HCT116 (cell line): ENCODE results near the gene GABRA4. TPM values are rescaled to one million over a fixed set of nuclear protein-coding genes. Genes with fewer than 3 reads are reported as not detected.

Experiments
- ATAC-seq: fragments of 200-7000 bp; cut with Tn5 transposase; 2 replicates; pipeline ENCODE4 v1.9.1; 2020; ENCODE audit warnings: mild to moderate bottlenecking, moderate library complexity
- BruUV-seq: library from RNA; stranded (reverse); fragments of 400-500 nt; replicated peaks from 2 replicates; lab custom pipeline; 2021; lab: Mats Ljungman, UMichigan
- CTCF ChIA-PET: fragments of 300-600 bp; sonication (Branson Sonifier 250); formaldehyde crosslinking; loops from one replicate; lab custom pipeline; 2021; ENCODE audit warnings: antibody characterized with exemption; lab: Charles Lee
- POLR2A ChIA-PET: fragments of 300-600, 350-600 bp; sonication (Branson Sonifier 250); formaldehyde crosslinking; loops from one replicate; lab custom pipeline; 2021; ENCODE audit warnings: antibody characterized with exemption; lab: Charles Lee
- RAD21 ChIA-PET, 2 experiments: fragments of 300-600 bp; sonication (Branson Sonifier 250); formaldehyde crosslinking; loops; one replicate each; lab custom pipeline; 2023; ENCODE audit warnings: low total read pairs in 2 of 2; ENCODE audit not compliant: uncharacterized antibody in 2 of 2, unreplicated experiment in 2 of 2, low non-redundant PET in 1 of 2; lab: Charles Lee
- DNase-seq: peaks from one replicate; pipeline ENCODE4 v3.0.0-alpha.2; 2010; ENCODE audit warnings: low read depth, low spot score
- H2AFZ ChIP-seq: fragments of 200-600 bp; shearing (Covaris generic), sonication (generic); 2 replicates; pipeline ENCODE4 v1.6.1; 2017; ENCODE audit warnings: low read depth, mixed run types, mixed read lengths, antibody characterized with exemption, low read length; ENCODE audit not compliant: poor library complexity, severe bottlenecking
- H3K27ac ChIP-seq: 2 replicates; pipeline ENCODE4 v1.5.1; 2012; ENCODE audit warnings: low read depth, low read length
- H3K27me3 ChIP-seq: fragments of 200-600 bp; sonication (generic); 2 replicates; pipeline ENCODE4 v1.6.1; 2016; ENCODE audit warnings: mixed run types, low read length, mixed read lengths; ENCODE audit not compliant: insufficient read depth
- H3K36me3 ChIP-seq, 2 experiments: fragments of 200-500 bp in 1 of 2; fragments of 200-600 bp in 1 of 2; sonication (Bioruptor generic) in 1 of 2; sonication (generic) in 1 of 2; 2 replicates each; pipeline versions ENCODE4 v1.5.1 to v1.6.1; 2014 to 2016; ENCODE audit warnings: low read length in 2 of 2, inconsistent platforms in 1 of 2, mixed read lengths in 1 of 2, mixed run types in 1 of 2; ENCODE audit not compliant: insufficient read depth in 2 of 2, control insufficient read depth in 1 of 2
- H3K4me1 ChIP-seq, 2 experiments: fragments of 200-600 bp in 1 of 2; sonication (generic) in 1 of 2; 2 replicates each; pipeline versions ENCODE4 v1.5.1 to v1.6.1; 2012 to 2017; ENCODE audit warnings: low read length in 2 of 2, inconsistent platforms in 1 of 2, mild to moderate bottlenecking in 1 of 2, mixed read lengths in 1 of 2, mixed run types in 1 of 2, moderate library complexity in 1 of 2; ENCODE audit not compliant: insufficient read depth in 2 of 2, control insufficient read depth in 1 of 2
- H3K4me2 ChIP-seq: fragments of 200-600 bp; sonication (generic); 2 replicates; pipeline ENCODE4 v1.6.1; 2017; ENCODE audit warnings: mixed run types, low read length, mixed read lengths
- H3K4me3 ChIP-seq, 2 experiments: fragments of 200-600 bp in 1 of 2; sonication (generic) in 1 of 2; replicated peaks in 1 of 2; 2 replicates each; pipeline ENCODE4 v1.5.1; 2011 to 2016; ENCODE audit warnings: low read length in 2 of 2, control low read depth in 1 of 2, low read depth in 1 of 2, mild to moderate bottlenecking in 1 of 2, mixed read lengths in 1 of 2, mixed run types in 1 of 2
- H3K79me2 ChIP-seq: fragments of 200-600 bp; sonication (generic); 2 replicates; pipeline ENCODE4 v1.6.1; 2017; ENCODE audit warnings: mild to moderate bottlenecking, mixed run types, low read length, moderate library complexity, mixed read lengths; ENCODE audit not compliant: insufficient read depth
- H3K9ac ChIP-seq: fragments of 200-600 bp; sonication (generic); 2 replicates; pipeline ENCODE4 v1.6.1; 2016; ENCODE audit warnings: low read length, mixed read lengths
- H3K9me2 ChIP-seq: fragments of 200-600 bp; sonication (generic), shearing (Covaris generic); 2 replicates; pipeline ENCODE4 v1.6.1; 2017; ENCODE audit warnings: mixed run types, mild to moderate bottlenecking, moderate library complexity; ENCODE audit not compliant: insufficient read depth
- H3K9me3 ChIP-seq, 2 experiments: fragments of 200-500 bp in 1 of 2; fragments of 200-600 bp in 1 of 2; sonication (Bioruptor generic) in 1 of 2; sonication (generic) in 1 of 2; 2 replicates each; pipeline ENCODE4 v1.6.1; 2014 to 2017; ENCODE audit warnings: low read length in 2 of 2, mixed read lengths in 2 of 2, inconsistent platforms in 1 of 2, low read depth in 1 of 2, mild to moderate bottlenecking in 1 of 2, mixed run types in 1 of 2, moderate library complexity in 1 of 2; ENCODE audit not compliant: control insufficient read depth in 1 of 2, insufficient read depth in 1 of 2
- H4K20me1 ChIP-seq: fragments of 200-600 bp; sonication (generic), shearing (Covaris generic); 2 replicates; pipeline ENCODE4 v1.6.1; 2017; ENCODE audit warnings: mixed run types, mild to moderate bottlenecking, moderate library complexity; ENCODE audit not compliant: insufficient read depth
- CBX3 ChIP-seq: IDR thresholded peaks from 2 replicates; pipeline ENCODE4 v1.6.1; 2012; ENCODE audit warnings: low read depth
- EGR1 ChIP-seq: IDR thresholded peaks from 2 replicates; pipeline ENCODE4 v1.6.1; 2012; ENCODE audit warnings: low read depth
- ELF1 ChIP-seq: IDR thresholded peaks from 2 replicates; pipeline ENCODE4 v1.6.1; 2012; ENCODE audit warnings: low read depth, borderline replicate concordance
- EZH2 ChIP-seq: fragments of 200-600 bp; sonication (generic); IDR thresholded peaks from 2 replicates; pipeline ENCODE4 v1.6.1; 2017; ENCODE audit warnings: antibody characterized with exemption, mixed run types
- EZH2phosphoT487 ChIP-seq: fragments of 200-600 bp; IDR thresholded peaks from 2 replicates; pipeline ENCODE4 v1.6.1; 2018; ENCODE audit warnings: antibody characterized with exemption, borderline replicate concordance
- FOSL1 ChIP-seq: IDR thresholded peaks from 2 replicates; pipeline ENCODE4 v1.6.1; 2012; ENCODE audit warnings: low read depth
- JUND ChIP-seq: IDR thresholded peaks from 2 replicates; pipeline ENCODE4 v1.6.1; 2012
- POLR2A ChIP-seq: IDR thresholded peaks from 2 replicates; pipeline ENCODE4 v1.7.0; 2011; ENCODE audit warnings: borderline replicate concordance; ENCODE audit not compliant: insufficient read depth, insufficient read length; ENCODE audit errors: extremely low read depth
- RAD21 ChIP-seq: IDR thresholded peaks from 2 replicates; pipeline ENCODE4 v1.6.1; 2012; ENCODE audit warnings: low read depth, mild to moderate bottlenecking
- SIN3A ChIP-seq: IDR thresholded peaks from 2 replicates; pipeline ENCODE4 v1.6.1; 2012; ENCODE audit warnings: low read depth
- TCF7L2 ChIP-seq: IDR thresholded peaks from 2 replicates; pipeline ENCODE4 v1.7.0; 2011; ENCODE audit warnings: borderline replicate concordance, inconsistent platforms; ENCODE audit not compliant: insufficient read depth, insufficient read length; ENCODE audit errors: extremely low read depth
- YY1 ChIP-seq: IDR thresholded peaks from 2 replicates; pipeline ENCODE4 v1.6.1; 2011; ENCODE audit warnings: low read length, low read depth, moderate library complexity, mild to moderate bottlenecking; ENCODE audit not compliant: insufficient replicate concordance; ENCODE audit errors: extremely low read depth
- ZFX ChIP-seq: fragments of 450-650 bp; IDR thresholded peaks from 2 replicates; pipeline ENCODE4 v1.6.1; 2017
- ZNF274 ChIP-seq: fragments of 200-500 bp; sonication (Bioruptor generic); IDR thresholded peaks from 2 replicates; pipeline ENCODE4 v1.6.1; 2014; ENCODE audit warnings: mild to moderate bottlenecking, low read depth, low read length, inconsistent platforms
- intact Hi-C: fragments of 100-400 bp; cut with micrococcal nuclease; formaldehyde crosslinking; loops from 2 replicates; pipeline ENCODE4 v1.10.0; 2022
- total RNA-seq: library from RNA; stranded (reverse); gene quantifications from one replicate; pipeline ENCODE4 v1.2.1, GENCODE V29; 2021; ENCODE audit not compliant: unreplicated experiment
- TF ChIP-seq, protein P1 (sequence below): IDR thresholded peaks from 2 replicates; pipeline ENCODE4 v1.6.1; 2011; ENCODE audit warnings: mild to moderate bottlenecking, low read length, moderate library complexity; ENCODE audit not compliant: insufficient replicate concordance; ENCODE audit errors: extremely low read depth
- TF ChIP-seq, protein P2 (sequence below), 3 experiments: fragments of 200-600 bp in 1 of 3; sonication (generic) in 1 of 3; IDR thresholded peaks in 2 of 3; conservative IDR thresholded peaks in 1 of 3; 2 replicates each; pipeline ENCODE4 v1.5.1; 2012 to 2017; ENCODE audit warnings: low read depth in 2 of 3, low read length in 2 of 3, antibody characterized with exemption in 1 of 3, borderline replicate concordance in 1 of 3, control low read depth in 1 of 3, mild to moderate bottlenecking in 1 of 3, mixed read lengths in 1 of 3, mixed run types in 1 of 3, moderate library complexity in 1 of 3; ENCODE audit not compliant: insufficient read depth in 1 of 3
- TF ChIP-seq, protein P3 (sequence below): IDR thresholded peaks from 2 replicates; pipeline ENCODE4 v1.6.1; 2012; ENCODE audit warnings: low read depth
- TF ChIP-seq, protein P4 (sequence below): IDR thresholded peaks from 2 replicates; pipeline ENCODE4 v1.6.1; 2012
- TF ChIP-seq, protein P5 (sequence below): IDR thresholded peaks from 2 replicates; pipeline ENCODE4 v1.6.1; 2012

The GABRA4 gene
- total RNA-seq, 1 experiment from 2014 or later = not detected

DNA sequence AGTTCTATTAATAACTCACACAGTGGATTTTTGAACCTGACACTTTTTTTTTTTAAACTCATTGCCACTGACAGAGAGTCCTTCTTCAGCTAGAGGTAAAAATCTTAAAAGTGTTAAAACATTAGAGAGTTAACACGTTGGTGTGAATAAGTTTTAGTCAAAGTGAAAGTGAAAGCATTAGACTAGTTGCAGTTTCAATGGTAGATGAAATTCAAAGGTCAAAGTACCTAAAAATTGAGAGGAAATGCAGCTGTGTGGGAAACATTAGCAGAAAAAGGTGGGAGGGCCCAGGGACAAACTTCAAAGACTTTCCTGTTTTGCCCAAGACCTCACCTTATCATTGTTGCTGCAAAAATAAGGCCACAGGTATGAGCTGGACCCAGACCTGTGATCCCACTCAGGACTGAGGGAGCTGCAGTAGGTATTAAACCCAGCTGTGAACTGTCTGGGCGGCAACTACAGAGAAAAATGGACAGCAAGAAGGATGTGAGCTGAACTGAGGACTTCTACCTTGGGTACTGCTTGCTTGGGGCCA is 17.6 kb upstream of the GABRA4 start:
- Histone ChIP-seq H2AFZ (no peak overlapping the region), H3K9me3 (0 out of 4 replicates have a peak, but pooled peaks cover 0 to 3% of the 10 kb centered on the region in 2 experiments), H3K27me3 (no peaks in the 10 kb centered on the region), H3K9ac (no peak overlapping the region), H3K4me3 (no peak overlapping the region), H3K27ac (no peak overlapping the region), H3K79me2 (no peaks in the 10 kb centered on the region), H3K4me1 (no peaks in the 10 kb centered on the region), H3K36me3 (no peaks in the 10 kb centered on the region), H3K9me2 (no peaks in the 10 kb centered on the region), H4K20me1 (no peaks in the 10 kb centered on the region), H3K4me2 (no peak overlapping the region)
- no peak for DNase-seq
- no TSS peak for BruUV-seq
- ChIA-PET CTCF (no interaction called here), RAD21 (no interaction called here), POLR2A (no interaction called here)
- TF ChIP-seq YY1 (no peak), EZH2 (no peak), RAD21 (no peak), POLR2A (no peak), TCF7L2 (no peak), CBX3 (no peak), EZH2phosphoT487 (no peak), JUND (no peak), SIN3A (no peak), EGR1 (no peak), ZFX (no peak), FOSL1 (no peak), ZNF274 (no peak), ELF1 (no peak)
- TF ChIP-seq, protein P1, sequence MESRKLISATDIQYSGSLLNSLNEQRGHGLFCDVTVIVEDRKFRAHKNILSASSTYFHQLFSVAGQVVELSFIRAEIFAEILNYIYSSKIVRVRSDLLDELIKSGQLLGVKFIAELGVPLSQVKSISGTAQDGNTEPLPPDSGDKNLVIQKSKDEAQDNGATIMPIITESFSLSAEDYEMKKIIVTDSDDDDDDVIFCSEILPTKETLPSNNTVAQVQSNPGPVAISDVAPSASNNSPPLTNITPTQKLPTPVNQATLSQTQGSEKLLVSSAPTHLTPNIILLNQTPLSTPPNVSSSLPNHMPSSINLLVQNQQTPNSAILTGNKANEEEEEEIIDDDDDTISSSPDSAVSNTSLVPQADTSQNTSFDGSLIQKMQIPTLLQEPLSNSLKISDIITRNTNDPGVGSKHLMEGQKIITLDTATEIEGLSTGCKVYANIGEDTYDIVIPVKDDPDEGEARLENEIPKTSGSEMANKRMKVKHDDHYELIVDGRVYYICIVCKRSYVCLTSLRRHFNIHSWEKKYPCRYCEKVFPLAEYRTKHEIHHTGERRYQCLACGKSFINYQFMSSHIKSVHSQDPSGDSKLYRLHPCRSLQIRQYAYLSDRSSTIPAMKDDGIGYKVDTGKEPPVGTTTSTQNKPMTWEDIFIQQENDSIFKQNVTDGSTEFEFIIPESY = no peak
- TF ChIP-seq, protein P2, sequence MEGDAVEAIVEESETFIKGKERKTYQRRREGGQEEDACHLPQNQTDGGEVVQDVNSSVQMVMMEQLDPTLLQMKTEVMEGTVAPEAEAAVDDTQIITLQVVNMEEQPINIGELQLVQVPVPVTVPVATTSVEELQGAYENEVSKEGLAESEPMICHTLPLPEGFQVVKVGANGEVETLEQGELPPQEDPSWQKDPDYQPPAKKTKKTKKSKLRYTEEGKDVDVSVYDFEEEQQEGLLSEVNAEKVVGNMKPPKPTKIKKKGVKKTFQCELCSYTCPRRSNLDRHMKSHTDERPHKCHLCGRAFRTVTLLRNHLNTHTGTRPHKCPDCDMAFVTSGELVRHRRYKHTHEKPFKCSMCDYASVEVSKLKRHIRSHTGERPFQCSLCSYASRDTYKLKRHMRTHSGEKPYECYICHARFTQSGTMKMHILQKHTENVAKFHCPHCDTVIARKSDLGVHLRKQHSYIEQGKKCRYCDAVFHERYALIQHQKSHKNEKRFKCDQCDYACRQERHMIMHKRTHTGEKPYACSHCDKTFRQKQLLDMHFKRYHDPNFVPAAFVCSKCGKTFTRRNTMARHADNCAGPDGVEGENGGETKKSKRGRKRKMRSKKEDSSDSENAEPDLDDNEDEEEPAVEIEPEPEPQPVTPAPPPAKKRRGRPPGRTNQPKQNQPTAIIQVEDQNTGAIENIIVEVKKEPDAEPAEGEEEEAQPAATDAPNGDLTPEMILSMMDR (IDR thresholded peaks at IDR 0.05 in 2 of 3, conservative IDR thresholded peaks at IDR 0.05 in 1 of 3; ENCODE audit: borderline replicate concordance in 1 of 3, insufficient read depth in 1 of 3, low read depth in 2 of 3, low read length in 2 of 3) = no peak
- TF ChIP-seq, protein P3, sequence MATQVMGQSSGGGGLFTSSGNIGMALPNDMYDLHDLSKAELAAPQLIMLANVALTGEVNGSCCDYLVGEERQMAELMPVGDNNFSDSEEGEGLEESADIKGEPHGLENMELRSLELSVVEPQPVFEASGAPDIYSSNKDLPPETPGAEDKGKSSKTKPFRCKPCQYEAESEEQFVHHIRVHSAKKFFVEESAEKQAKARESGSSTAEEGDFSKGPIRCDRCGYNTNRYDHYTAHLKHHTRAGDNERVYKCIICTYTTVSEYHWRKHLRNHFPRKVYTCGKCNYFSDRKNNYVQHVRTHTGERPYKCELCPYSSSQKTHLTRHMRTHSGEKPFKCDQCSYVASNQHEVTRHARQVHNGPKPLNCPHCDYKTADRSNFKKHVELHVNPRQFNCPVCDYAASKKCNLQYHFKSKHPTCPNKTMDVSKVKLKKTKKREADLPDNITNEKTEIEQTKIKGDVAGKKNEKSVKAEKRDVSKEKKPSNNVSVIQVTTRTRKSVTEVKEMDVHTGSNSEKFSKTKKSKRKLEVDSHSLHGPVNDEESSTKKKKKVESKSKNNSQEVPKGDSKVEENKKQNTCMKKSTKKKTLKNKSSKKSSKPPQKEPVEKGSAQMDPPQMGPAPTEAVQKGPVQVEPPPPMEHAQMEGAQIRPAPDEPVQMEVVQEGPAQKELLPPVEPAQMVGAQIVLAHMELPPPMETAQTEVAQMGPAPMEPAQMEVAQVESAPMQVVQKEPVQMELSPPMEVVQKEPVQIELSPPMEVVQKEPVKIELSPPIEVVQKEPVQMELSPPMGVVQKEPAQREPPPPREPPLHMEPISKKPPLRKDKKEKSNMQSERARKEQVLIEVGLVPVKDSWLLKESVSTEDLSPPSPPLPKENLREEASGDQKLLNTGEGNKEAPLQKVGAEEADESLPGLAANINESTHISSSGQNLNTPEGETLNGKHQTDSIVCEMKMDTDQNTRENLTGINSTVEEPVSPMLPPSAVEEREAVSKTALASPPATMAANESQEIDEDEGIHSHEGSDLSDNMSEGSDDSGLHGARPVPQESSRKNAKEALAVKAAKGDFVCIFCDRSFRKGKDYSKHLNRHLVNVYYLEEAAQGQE = no peak
- TF ChIP-seq, protein P4, sequence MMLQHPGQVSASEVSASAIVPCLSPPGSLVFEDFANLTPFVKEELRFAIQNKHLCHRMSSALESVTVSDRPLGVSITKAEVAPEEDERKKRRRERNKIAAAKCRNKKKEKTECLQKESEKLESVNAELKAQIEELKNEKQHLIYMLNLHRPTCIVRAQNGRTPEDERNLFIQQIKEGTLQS = no peak
- TF ChIP-seq, protein P5, sequence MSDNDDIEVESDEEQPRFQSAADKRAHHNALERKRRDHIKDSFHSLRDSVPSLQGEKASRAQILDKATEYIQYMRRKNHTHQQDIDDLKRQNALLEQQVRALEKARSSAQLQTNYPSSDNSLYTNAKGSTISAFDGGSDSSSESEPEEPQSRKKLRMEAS = no peak
- ATAC-seq = no peak
- intact Hi-C loops = no loop called here
